Measurements from ENCODE around the gene BICD1. TPM values are rescaled to one million over a fixed set of nuclear protein-coding genes. Genes with fewer than 3 reads are reported as not detected.
"Not testable (repeated sequence)": the region's sequence is repeated elsewhere in the genome, so short reads cannot be mapped to it uniquely, and the experiment has no call there.

BICD1 gene
- total and polyA plus RNA-seq, 5 donors from 2014 or later: 8.0 to 23.6 (median 9.4) TPM

GRCh38 chr12:32087306-32087705 lies 19.3 kb upstream of the BICD1 start:
- H3K4me1 ChIP-seq (ENCODE audit: control insufficient read depth, insufficient read depth, low read length, poor library complexity, severe bottlenecking): no peaks in the 10 kb centered on the region
- H3K27me3 ChIP-seq (ENCODE audit: control insufficient read depth, insufficient read depth, low read length): no peaks in the 10 kb centered on the region
- no peaks in the 10 kb centered on the region for H3K4me1 Mint-ChIP-seq
- no peaks in the 10 kb centered on the region for H3K9me3 Mint-ChIP-seq
- no peak overlapping the region for H3K27ac ChIP-seq (ENCODE audit: insufficient read depth, low read length, poor library complexity, severe bottlenecking)
- no peaks in the 10 kb centered on the region for H3K9me3 ChIP-seq (ENCODE audit: control insufficient read depth in 2 of 2, low read length in 2 of 2)
- H3K36me3 ChIP-seq (ENCODE audit: control insufficient read depth, insufficient read depth, low read length): no peaks in the 10 kb centered on the region
- no peaks in the 10 kb centered on the region for H3K27me3 Mint-ChIP-seq
- no peak overlapping the region for H3K4me3 Mint-ChIP-seq
- DNase-seq (no peak), ATAC-seq (ENCODE audit: low read depth in 2 of 2) (no peak)
- no peak overlapping the region for H3K27ac Mint-ChIP-seq
- no peaks in the 10 kb centered on the region for H3K36me3 Mint-ChIP-seq
- H3K4me3 ChIP-seq (ENCODE audit: low read depth, low read length): no peak overlapping the region

DNA sequence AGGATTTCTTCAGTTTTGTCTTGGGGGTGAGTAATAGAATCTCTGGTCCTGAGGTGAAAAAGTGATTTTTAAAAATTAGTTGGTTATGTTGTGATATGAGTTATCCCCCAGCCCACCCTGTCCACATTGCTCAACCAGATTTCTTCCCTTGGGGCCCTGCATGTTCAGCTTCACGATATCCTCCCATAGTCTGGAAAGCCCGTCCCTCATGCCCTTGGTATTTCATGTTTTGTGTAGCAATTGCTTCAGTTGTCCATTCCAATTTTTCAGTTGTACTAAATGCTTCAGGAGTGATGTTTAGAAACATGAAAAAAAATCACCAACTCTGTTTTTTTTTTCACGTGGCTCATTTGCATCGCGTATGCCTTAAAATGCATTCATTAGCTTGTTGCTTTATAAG lies 17.5 kb upstream of the BICD1 start:
- no peaks in the 10 kb centered on the region for H3K4me1 ChIP-seq (ENCODE audit: control insufficient read depth, insufficient read depth, low read length, poor library complexity, severe bottlenecking)
- no peaks in the 10 kb centered on the region for H3K4me1 Mint-ChIP-seq
- peak overlapping the region in 1 of 3 donors; percentile 65 for H3K27ac Mint-ChIP-seq
- H3K4me3 Mint-ChIP-seq: no peak overlapping the region
- no peaks in the 10 kb centered on the region for H3K36me3 ChIP-seq (ENCODE audit: control insufficient read depth, insufficient read depth, low read length)
- H3K27me3 Mint-ChIP-seq: no peaks in the 10 kb centered on the region
- DNase-seq (no peak), ATAC-seq (ENCODE audit: low read depth in 2 of 2) (no peak)
- no peak overlapping the region for H3K4me3 ChIP-seq (ENCODE audit: low read depth, low read length)
- H3K27me3 ChIP-seq (ENCODE audit: control insufficient read depth, insufficient read depth, low read length): no peaks in the 10 kb centered on the region
- H3K9me3 Mint-ChIP-seq: peaks cover 0 to 1% (median 0%) of the 10 kb centered on the region in 7 donors
- H3K27ac ChIP-seq (ENCODE audit: insufficient read depth, low read length, poor library complexity, severe bottlenecking): no peak overlapping the region
- H3K9me3 ChIP-seq (ENCODE audit: control insufficient read depth in 2 of 2, low read length in 2 of 2): no peaks in the 10 kb centered on the region
- H3K36me3 Mint-ChIP-seq: no peaks in the 10 kb centered on the region

GRCh38 chr12:32089586-32089985 lies 17.1 kb upstream of the BICD1 start:
- Mint-ChIP-seq H3K4me3 (no peak overlapping the region), H3K27ac (no peak overlapping the region)
- H3K27me3 ChIP-seq (ENCODE audit: control insufficient read depth, insufficient read depth, low read length): no peaks in the 10 kb centered on the region

GRCh38 chr12:32091696-32092095 lies 15.0 kb upstream of the BICD1 start:
- DNase-seq (no peak), ATAC-seq (ENCODE audit: low read depth in 2 of 2) (no peak)
- no peak overlapping the region for H3K4me3 ChIP-seq (ENCODE audit: low read depth, low read length)
- H3K9me3 Mint-ChIP-seq: peaks cover 0 to 1% (median 0%) of the 10 kb centered on the region in 7 donors
- no peak overlapping the region for H3K27ac ChIP-seq (ENCODE audit: insufficient read depth, low read length, poor library complexity, severe bottlenecking)
- H3K27ac Mint-ChIP-seq: no peak overlapping the region
- no peaks in the 10 kb centered on the region for H3K27me3 ChIP-seq (ENCODE audit: control insufficient read depth, insufficient read depth, low read length)
- no peaks in the 10 kb centered on the region for H3K4me1 Mint-ChIP-seq
- H3K4me1 ChIP-seq (ENCODE audit: control insufficient read depth, insufficient read depth, low read length, poor library complexity, severe bottlenecking): no peaks in the 10 kb centered on the region
- H3K36me3 Mint-ChIP-seq: no peaks in the 10 kb centered on the region
- H3K4me3 Mint-ChIP-seq: no peak overlapping the region
- no peaks in the 10 kb centered on the region for H3K27me3 Mint-ChIP-seq
- H3K9me3 ChIP-seq (ENCODE audit: control insufficient read depth in 2 of 2, low read length in 2 of 2): no peaks in the 10 kb centered on the region
- no peaks in the 10 kb centered on the region for H3K36me3 ChIP-seq (ENCODE audit: control insufficient read depth, insufficient read depth, low read length)

More at GRCh38 chr12:32089586-32089985, 17.1 kb upstream of the BICD1 start:
- Mint-ChIP-seq H3K9me3 (peaks cover 0 to 1% (median 0%) of the 10 kb centered on the region in 7 donors), H3K4me1 (no peaks in the 10 kb centered on the region), H3K27me3 (no peaks in the 10 kb centered on the region), H3K36me3 (no peaks in the 10 kb centered on the region)
- DNase-seq (no peak), ATAC-seq (ENCODE audit: low read depth in 2 of 2) (no peak)
- Histone ChIP-seq H3K27ac (ENCODE audit: insufficient read depth, low read length, poor library complexity, severe bottlenecking) (no peak overlapping the region), H3K9me3 (ENCODE audit: control insufficient read depth in 2 of 2, low read length in 2 of 2) (no peaks in the 10 kb centered on the region), H3K4me3 (ENCODE audit: low read depth, low read length) (no peak overlapping the region), H3K4me1 (ENCODE audit: control insufficient read depth, insufficient read depth, low read length, poor library complexity, severe bottlenecking) (no peaks in the 10 kb centered on the region), H3K36me3 (ENCODE audit: control insufficient read depth, insufficient read depth, low read length) (no peaks in the 10 kb centered on the region)

DNA sequence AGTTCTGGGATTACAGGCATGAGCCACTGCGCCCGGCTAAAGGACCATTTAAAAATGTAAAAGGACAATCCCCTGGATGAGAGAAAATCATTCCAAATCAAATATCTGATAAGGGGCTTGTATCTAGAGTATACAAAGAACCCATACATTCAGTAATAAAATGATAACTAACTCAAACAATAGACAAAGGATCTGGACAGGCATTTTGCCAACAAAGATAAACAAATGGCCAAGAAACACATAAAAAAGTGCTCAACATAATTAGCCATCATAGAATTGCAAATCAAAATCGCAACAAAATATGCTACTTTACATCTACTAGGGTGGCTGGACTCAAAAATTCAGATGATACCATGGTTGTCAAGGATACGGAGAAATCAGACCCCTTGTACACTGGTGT lies 8.5 kb upstream of the BICD1 start:
- ATAC-seq (ENCODE audit: low read depth in 2 of 2) (no peak), DNase-seq (no peak)
- Mint-ChIP-seq H3K9me3 (peaks cover 0 to 1% (median 0%) of the 10 kb centered on the region in 7 donors), H3K36me3 (no peaks in the 10 kb centered on the region), H3K27ac (no peak overlapping the region), H3K4me1 (no peaks in the 10 kb centered on the region), H3K27me3 (peaks cover 4% of the 10 kb centered on the region), H3K4me3 (no peak overlapping the region)
- no peak overlapping the region for H3K27ac ChIP-seq (ENCODE audit: insufficient read depth, low read length, poor library complexity, severe bottlenecking)
- no peaks in the 10 kb centered on the region for H3K4me1 ChIP-seq (ENCODE audit: control insufficient read depth, insufficient read depth, low read length, poor library complexity, severe bottlenecking)
- no peak overlapping the region for H3K4me3 ChIP-seq (ENCODE audit: low read depth, low read length)
- H3K9me3 ChIP-seq (ENCODE audit: control insufficient read depth in 2 of 2, low read length in 2 of 2): no peaks in the 10 kb centered on the region
- H3K27me3 ChIP-seq (ENCODE audit: control insufficient read depth, insufficient read depth, low read length): no peaks in the 10 kb centered on the region
- no peaks in the 10 kb centered on the region for H3K36me3 ChIP-seq (ENCODE audit: control insufficient read depth, insufficient read depth, low read length)

DNA sequence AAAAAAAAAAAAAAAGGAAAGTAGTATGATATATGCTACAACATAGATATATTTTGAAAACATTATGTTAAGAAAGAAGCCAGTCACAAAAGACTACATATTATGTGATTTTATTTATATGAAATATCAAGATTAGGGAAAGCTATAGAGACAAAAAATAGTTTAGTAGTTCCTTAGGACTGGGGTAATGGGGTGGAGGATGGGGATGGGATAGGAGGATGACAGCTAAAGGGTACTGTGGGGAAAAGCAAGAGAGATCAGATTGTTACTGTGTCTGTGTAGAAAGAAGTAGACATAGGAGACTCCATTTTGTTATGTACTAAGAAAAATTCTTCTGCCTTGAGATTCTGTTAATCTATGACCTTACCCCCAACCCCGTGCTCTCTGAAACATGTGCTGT lies 7.4 kb upstream of the BICD1 start:
- ATAC-seq (ENCODE audit: low read depth in 2 of 2); H3K36me3 ChIP-seq (ENCODE audit: control insufficient read depth, insufficient read depth, low read length): not testable (repeated sequence)
- peak overlapping the region in 1 of 3 donors; percentile 2 for H3K27ac Mint-ChIP-seq

GRCh38 chr12:32100361-32100760 lies 6.3 kb upstream of the BICD1 start:
- Mint-ChIP-seq H3K36me3 (no peaks in the 10 kb centered on the region), H3K9me3 (peaks cover 0 to 1% (median 0%) of the 10 kb centered on the region in 7 donors), H3K4me3 (no peak overlapping the region), H3K4me1 (peaks cover 0 to 5% (median 0%) of the 10 kb centered on the region in 4 donors), H3K27ac (no peak overlapping the region), H3K27me3 (peaks cover 8% of the 10 kb centered on the region)
- ATAC-seq (ENCODE audit: low read depth in 2 of 2) (no peak), DNase-seq (no peak)
- Histone ChIP-seq H3K9me3 (ENCODE audit: control insufficient read depth in 2 of 2, low read length in 2 of 2) (no peaks in the 10 kb centered on the region), H3K27me3 (ENCODE audit: control insufficient read depth, insufficient read depth, low read length) (no peaks in the 10 kb centered on the region), H3K4me1 (ENCODE audit: control insufficient read depth, insufficient read depth, low read length, poor library complexity, severe bottlenecking) (no peaks in the 10 kb centered on the region), H3K4me3 (ENCODE audit: low read depth, low read length) (no peak overlapping the region), H3K27ac (ENCODE audit: insufficient read depth, low read length, poor library complexity, severe bottlenecking) (no peak overlapping the region), H3K36me3 (ENCODE audit: control insufficient read depth, insufficient read depth, low read length) (no peaks in the 10 kb centered on the region)

More for the DNA sequence above, 7.4 kb upstream of the BICD1 start:
- not testable (repeated sequence) for H3K36me3 Mint-ChIP-seq; H3K9me3 ChIP-seq (ENCODE audit: control insufficient read depth in 2 of 2, low read length in 2 of 2); H3K9me3 Mint-ChIP-seq; H3K4me3 Mint-ChIP-seq; H3K4me1 ChIP-seq (ENCODE audit: control insufficient read depth, insufficient read depth, low read length, poor library complexity, severe bottlenecking); H3K27me3 ChIP-seq (ENCODE audit: control insufficient read depth, insufficient read depth, low read length); H3K4me1 Mint-ChIP-seq; H3K4me3 ChIP-seq (ENCODE audit: low read depth, low read length); H3K27me3 Mint-ChIP-seq; H3K27ac ChIP-seq (ENCODE audit: insufficient read depth, low read length, poor library complexity, severe bottlenecking); DNase-seq

GRCh38 chr12:32100888-32101287 lies 5.8 kb upstream of the BICD1 start:
- H3K4me3 Mint-ChIP-seq: no peak overlapping the region
- DNase-seq: no peak
- Histone ChIP-seq H3K36me3 (ENCODE audit: control insufficient read depth, insufficient read depth, low read length) (no peaks in the 10 kb centered on the region), H3K4me1 (ENCODE audit: control insufficient read depth, insufficient read depth, low read length, poor library complexity, severe bottlenecking) (no peaks in the 10 kb centered on the region), H3K27ac (ENCODE audit: insufficient read depth, low read length, poor library complexity, severe bottlenecking) (no peak overlapping the region), H3K4me3 (ENCODE audit: low read depth, low read length) (no peak overlapping the region), H3K9me3 (ENCODE audit: control insufficient read depth in 2 of 2, low read length in 2 of 2) (no peaks in the 10 kb centered on the region), H3K27me3 (ENCODE audit: control insufficient read depth, insufficient read depth, low read length) (no peaks in the 10 kb centered on the region)
- H3K27ac Mint-ChIP-seq: peak overlapping the region in 2 of 3 donors; percentile 20 to 57
- H3K9me3 Mint-ChIP-seq: peaks cover 0 to 1% (median 0%) of the 10 kb centered on the region in 7 donors
- ATAC-seq (ENCODE audit: low read depth in 2 of 2): no peak
- H3K27me3 Mint-ChIP-seq: peaks cover 8% of the 10 kb centered on the region
- peaks cover 0 to 7% (median 2%) of the 10 kb centered on the region in 4 donors for H3K4me1 Mint-ChIP-seq
- H3K36me3 Mint-ChIP-seq: no peaks in the 10 kb centered on the region
